Prostate gland (tissue), 2 donors: Measurements from ENCODE around the gene PLBD2. TPM values are rescaled to one million over a fixed set of nuclear protein-coding genes. Genes with fewer than 3 reads are reported as not detected.

Source experiments
- DNase-seq: peaks from one replicate; pipeline ENCODE4 v3.0.0-alpha.2; 2019; ENCODE audit warnings: low spot score
- H3K27ac ChIP-seq, 2 donors: fragments of 200-600 bp; sonication (generic); 2 replicates each; pipeline ENCODE4 v1.5.1; 2017 to 2019
- H3K27me3 ChIP-seq: fragments of 200-600 bp; sonication (generic); replicated peaks from 2 replicates; pipeline ENCODE4 v1.5.1; 2019; ENCODE audit not compliant: insufficient read depth
- H3K36me3 ChIP-seq, 2 donors: fragments of 200-600 bp; sonication (generic); 1 replicate in 1 of 2; 2 replicates in 1 of 2; pipeline versions ENCODE4 v1.5.1 to v1.8.1; 2017 to 2019
- H3K4me1 ChIP-seq: fragments of 200-600 bp; sonication (generic); replicated peaks from 2 replicates; pipeline ENCODE4 v1.5.1; 2019
- H3K4me3 ChIP-seq, 2 donors: fragments of 200-600 bp; sonication (generic); 2 replicates each; pipeline ENCODE4 v1.5.1; 2017 to 2019
- H3K9me3 ChIP-seq: fragments of 200-600 bp; sonication (generic); 2 replicates; pipeline ENCODE4 v1.5.1; 2017
- POLR2A ChIP-seq: fragments of 450-650 bp; IDR thresholded peaks from one replicate; pipeline ENCODE4 v1.6.1; 2016; ENCODE audit warnings: antibody characterized with exemption, mild to moderate bottlenecking
- POLR2AphosphoS5 ChIP-seq: sonication (generic); formaldehyde crosslinking; IDR thresholded peaks from one replicate; pipeline ENCODE4 v1.6.1; 2017; ENCODE audit warnings: antibody characterized with exemption
- WGBS: methylation state at CpG from one replicate; pipeline ENCODE4 v1.1.5; 2018; 5-methylcytosine and 5-hydroxymethylcytosine counted together
- intact Hi-C: fragments of 100-400 bp; cut with DNase I; formaldehyde crosslinking; loops from one replicate; pipeline ENCODE4 v1.14.2; 2022
- total RNA-seq, 2 donors: library from RNA; depleted of rRNA; stranded (reverse); fragments of >200 nt; gene quantifications; one replicate each; pipeline ENCODE4 v1.1.0, GENCODE V29; 2016
- TF ChIP-seq, protein P1 (sequence below), 4 experiments: fragments of 200-600 bp in 2 of 4; fragments of 450-650 bp in 2 of 4; sonication (generic) in 2 of 4; IDR thresholded peaks; 1 replicate in 3 of 4; 2 replicates in 1 of 4; pipeline ENCODE4 v1.5.1; 2016 to 2019; ENCODE audit warnings: antibody characterized with exemption in 4 of 4, mild to moderate bottlenecking in 2 of 4, moderate library complexity in 2 of 4

The PLBD2 gene
- total RNA-seq, 2 donors from 2014 or later = 48.2 to 114 TPM

DNA sequence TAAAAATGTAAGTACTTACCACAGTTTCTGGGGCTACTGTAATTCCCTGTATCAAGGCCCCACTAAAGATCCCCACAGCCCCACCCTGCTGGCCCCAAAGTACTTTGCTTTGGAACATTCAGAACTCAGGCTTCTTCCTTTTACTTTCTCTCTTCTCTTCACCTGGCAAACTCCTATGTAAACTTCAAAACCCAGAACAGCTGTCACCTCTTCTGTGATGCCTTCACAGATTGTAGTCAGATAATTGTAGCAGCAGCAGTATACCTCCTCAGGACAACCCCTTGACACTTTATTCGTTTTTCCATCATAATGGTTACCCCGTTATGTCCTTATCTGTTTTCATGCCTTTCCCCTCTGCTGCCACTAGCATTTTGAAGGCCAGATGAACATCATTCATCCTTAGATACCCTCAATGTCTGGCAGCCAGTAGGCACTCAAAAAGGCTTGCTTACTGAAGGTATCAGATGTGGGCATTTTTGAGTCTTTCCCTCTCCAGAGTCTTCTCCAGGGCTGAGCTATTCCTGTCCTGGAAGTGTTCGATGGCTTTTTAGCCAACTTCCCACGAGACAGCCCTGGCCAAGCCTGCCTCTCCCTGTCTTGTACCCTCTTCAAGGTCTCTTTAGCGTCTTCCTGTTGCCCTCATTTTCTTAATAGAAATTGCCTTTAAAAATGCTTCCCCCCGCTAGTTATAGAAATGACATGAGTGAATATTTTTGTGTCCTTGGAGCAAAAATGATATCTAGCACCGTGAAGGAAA, 7.4 kb downstream of the PLBD2 start:
- 90% methylated on average over 7 of the region's 7 CpGs for WGBS
- Histone ChIP-seq H3K36me3 (no peaks in the 10 kb centered on the region), H3K27me3 (no peaks in the 10 kb centered on the region), H3K9me3 (no peaks in the 10 kb centered on the region), H3K4me3 (no peak overlapping the region), H3K4me1 (no peaks in the 10 kb centered on the region), H3K27ac (no peak overlapping the region)
- DNase-seq = no peak
- intact Hi-C loops = no loop called here
- TF ChIP-seq POLR2A = no peak
- no peak for TF ChIP-seq POLR2AphosphoS5
- TF ChIP-seq, protein P1, sequence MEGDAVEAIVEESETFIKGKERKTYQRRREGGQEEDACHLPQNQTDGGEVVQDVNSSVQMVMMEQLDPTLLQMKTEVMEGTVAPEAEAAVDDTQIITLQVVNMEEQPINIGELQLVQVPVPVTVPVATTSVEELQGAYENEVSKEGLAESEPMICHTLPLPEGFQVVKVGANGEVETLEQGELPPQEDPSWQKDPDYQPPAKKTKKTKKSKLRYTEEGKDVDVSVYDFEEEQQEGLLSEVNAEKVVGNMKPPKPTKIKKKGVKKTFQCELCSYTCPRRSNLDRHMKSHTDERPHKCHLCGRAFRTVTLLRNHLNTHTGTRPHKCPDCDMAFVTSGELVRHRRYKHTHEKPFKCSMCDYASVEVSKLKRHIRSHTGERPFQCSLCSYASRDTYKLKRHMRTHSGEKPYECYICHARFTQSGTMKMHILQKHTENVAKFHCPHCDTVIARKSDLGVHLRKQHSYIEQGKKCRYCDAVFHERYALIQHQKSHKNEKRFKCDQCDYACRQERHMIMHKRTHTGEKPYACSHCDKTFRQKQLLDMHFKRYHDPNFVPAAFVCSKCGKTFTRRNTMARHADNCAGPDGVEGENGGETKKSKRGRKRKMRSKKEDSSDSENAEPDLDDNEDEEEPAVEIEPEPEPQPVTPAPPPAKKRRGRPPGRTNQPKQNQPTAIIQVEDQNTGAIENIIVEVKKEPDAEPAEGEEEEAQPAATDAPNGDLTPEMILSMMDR (IDR thresholded peaks at IDR 0.05) = no peak

DNA sequence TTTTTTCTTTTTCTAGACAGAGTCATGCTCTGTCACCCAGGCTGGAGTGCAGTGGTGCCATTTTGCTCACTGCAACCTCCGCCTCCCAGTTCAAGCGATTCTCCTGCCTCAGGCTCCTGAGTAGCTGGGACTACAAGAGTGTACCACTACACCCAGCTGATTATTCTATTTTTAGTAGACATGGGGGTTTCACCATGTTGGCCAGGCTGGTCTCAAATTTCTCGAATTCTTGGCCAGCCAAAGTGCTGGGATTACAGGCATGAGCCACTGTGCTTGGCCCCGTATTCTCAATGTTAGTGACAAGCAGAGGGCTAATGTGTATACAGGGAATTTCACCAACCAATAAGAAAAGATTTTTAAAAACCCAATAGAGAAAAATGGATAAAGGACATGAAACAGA, 8.4 kb downstream of the PLBD2 start:
- H3K9me3 ChIP-seq = no peaks in the 10 kb centered on the region
- no peak for TF ChIP-seq POLR2AphosphoS5
- TF ChIP-seq, protein P1 (IDR thresholded peaks at IDR 0.05) = no peak
- no peak for TF ChIP-seq POLR2A
- H3K27me3 ChIP-seq = no peaks in the 10 kb centered on the region
- H3K4me3 ChIP-seq = no peak overlapping the region
- intact Hi-C loops = no loop called here
- H3K36me3 ChIP-seq = no peaks in the 10 kb centered on the region
- no peak for DNase-seq
- 89% methylated on average over 4 of the region's 4 CpGs for WGBS
- no peak overlapping the region for H3K27ac ChIP-seq
- no peaks in the 10 kb centered on the region for H3K4me1 ChIP-seq

DNA sequence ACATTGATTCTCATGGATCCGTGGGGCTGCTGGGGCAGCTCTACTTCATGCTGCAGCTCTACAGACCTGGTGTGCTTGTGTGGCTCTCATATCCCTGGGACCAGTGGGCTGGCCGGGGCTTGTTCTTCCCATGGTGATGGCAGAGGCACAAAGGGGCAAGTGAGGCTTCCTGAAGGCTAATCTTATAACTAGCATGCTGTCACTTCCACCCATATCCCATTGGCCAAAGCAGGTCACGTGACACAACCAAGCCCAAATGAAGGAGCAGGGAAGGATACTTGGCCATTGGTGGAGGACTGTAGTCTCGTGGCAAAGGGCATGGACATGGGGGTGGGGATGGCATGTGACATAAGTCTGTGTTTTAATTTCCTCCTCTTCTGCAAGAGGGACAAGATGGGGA, 9.9 kb downstream of the PLBD2 start:
- TF ChIP-seq, protein P1 (IDR thresholded peaks at IDR 0.05) = no peak
- no peak for TF ChIP-seq POLR2A
- TF ChIP-seq POLR2AphosphoS5 = no peak
- H3K9me3 ChIP-seq = no peaks in the 10 kb centered on the region
- no peaks in the 10 kb centered on the region for H3K4me1 ChIP-seq
- intact Hi-C loops = no loop called here
- H3K4me3 ChIP-seq = no peak overlapping the region
- whole genome bisulfite sequencing = 91% methylated on average over 4 of the region's 4 CpGs
- no peaks in the 10 kb centered on the region for H3K27me3 ChIP-seq
- DNase-seq = no peak
- no peaks in the 10 kb centered on the region for H3K36me3 ChIP-seq
- no peak overlapping the region for H3K27ac ChIP-seq

DNA sequence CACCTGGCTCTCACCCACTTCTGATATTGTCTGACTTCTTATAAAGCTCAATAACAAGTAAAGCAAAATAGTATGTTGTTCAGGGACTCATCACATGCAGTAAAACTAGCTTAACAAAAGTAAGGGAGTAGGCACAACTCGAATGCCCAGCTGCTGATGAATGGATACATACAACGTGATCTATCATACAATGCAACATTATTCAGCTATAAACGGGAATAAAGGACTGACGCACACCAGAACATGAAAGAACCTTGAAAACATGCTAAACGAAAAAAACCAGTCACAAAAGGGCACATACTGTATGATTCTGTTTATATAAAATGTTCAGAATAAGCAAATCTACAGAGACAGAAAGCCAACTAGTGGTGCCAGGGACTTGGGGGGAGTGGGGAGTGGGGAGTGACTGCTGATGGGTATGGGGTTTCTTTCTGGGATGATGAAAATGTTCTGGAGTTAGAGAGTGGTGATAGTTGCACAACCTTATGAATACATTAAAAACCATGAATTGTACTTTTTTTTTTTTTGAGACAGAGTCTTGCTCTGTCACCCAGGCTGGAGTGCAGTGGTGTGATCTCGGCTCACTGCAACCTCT, 11.1 kb downstream of the PLBD2 start:
- TF ChIP-seq, protein P1 (IDR thresholded peaks at IDR 0.05) = no peak
- no peak for TF ChIP-seq POLR2A
- Histone ChIP-seq H3K27ac (no peak overlapping the region), H3K27me3 (no peaks in the 10 kb centered on the region), H3K4me1 (no peaks in the 10 kb centered on the region), H3K36me3 (no peaks in the 10 kb centered on the region), H3K9me3 (no peaks in the 10 kb centered on the region), H3K4me3 (no peak overlapping the region)
- DNase-seq = no peak
- WGBS = 66% methylated on average over 6 of the region's 6 CpGs
- intact Hi-C loops = no loop called here
